Panc1 (cell line): ENCODE data around the gene GAL3ST2.

Source experiments
- POLR2AphosphoS5 ChIP-seq: IDR thresholded peaks from 2 replicates; pipeline ENCODE4 v1.6.1; 2012; ENCODE audit warnings: mild to moderate bottlenecking, low read depth, low read length, moderate library complexity
- TF ChIP-seq, protein P1 (sequence below): fragments of 450-650 bp; IDR thresholded peaks from 2 replicates; pipeline ENCODE4 v1.5.1; 2017; ENCODE audit warnings: mild to moderate bottlenecking
- TF ChIP-seq, protein P2 (sequence below), 2 experiments: IDR thresholded peaks; 2 replicates each; pipeline ENCODE4 v1.6.1; 2011 to 2012; ENCODE audit warnings: low read depth in 2 of 2, control low read depth in 1 of 2, low read length in 1 of 2, mild to moderate bottlenecking in 1 of 2, moderate library complexity in 1 of 2; ENCODE audit not compliant: insufficient read depth in 1 of 2

DNA sequence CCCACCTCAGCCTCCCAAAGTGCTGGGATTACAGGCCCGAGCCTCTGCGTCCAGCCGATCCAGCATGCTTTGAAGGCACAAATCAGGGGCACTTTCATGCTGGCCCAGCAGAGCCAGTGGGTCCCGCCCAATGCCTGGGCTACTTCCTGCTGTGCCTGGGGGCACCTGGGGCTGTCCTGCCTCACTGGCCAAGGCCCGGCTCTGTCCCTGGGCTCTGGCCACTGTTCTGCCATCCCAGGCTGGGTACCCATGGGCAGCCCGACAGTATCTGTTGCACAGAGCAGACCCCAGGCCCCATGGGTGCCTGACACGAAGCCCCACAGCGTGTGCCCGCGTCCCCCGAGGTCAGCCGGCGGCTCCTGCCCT is 6.8 kb upstream of the GAL3ST2 start:
- TF ChIP-seq, protein P1, sequence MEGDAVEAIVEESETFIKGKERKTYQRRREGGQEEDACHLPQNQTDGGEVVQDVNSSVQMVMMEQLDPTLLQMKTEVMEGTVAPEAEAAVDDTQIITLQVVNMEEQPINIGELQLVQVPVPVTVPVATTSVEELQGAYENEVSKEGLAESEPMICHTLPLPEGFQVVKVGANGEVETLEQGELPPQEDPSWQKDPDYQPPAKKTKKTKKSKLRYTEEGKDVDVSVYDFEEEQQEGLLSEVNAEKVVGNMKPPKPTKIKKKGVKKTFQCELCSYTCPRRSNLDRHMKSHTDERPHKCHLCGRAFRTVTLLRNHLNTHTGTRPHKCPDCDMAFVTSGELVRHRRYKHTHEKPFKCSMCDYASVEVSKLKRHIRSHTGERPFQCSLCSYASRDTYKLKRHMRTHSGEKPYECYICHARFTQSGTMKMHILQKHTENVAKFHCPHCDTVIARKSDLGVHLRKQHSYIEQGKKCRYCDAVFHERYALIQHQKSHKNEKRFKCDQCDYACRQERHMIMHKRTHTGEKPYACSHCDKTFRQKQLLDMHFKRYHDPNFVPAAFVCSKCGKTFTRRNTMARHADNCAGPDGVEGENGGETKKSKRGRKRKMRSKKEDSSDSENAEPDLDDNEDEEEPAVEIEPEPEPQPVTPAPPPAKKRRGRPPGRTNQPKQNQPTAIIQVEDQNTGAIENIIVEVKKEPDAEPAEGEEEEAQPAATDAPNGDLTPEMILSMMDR = no peak
- TF ChIP-seq, protein P2, sequence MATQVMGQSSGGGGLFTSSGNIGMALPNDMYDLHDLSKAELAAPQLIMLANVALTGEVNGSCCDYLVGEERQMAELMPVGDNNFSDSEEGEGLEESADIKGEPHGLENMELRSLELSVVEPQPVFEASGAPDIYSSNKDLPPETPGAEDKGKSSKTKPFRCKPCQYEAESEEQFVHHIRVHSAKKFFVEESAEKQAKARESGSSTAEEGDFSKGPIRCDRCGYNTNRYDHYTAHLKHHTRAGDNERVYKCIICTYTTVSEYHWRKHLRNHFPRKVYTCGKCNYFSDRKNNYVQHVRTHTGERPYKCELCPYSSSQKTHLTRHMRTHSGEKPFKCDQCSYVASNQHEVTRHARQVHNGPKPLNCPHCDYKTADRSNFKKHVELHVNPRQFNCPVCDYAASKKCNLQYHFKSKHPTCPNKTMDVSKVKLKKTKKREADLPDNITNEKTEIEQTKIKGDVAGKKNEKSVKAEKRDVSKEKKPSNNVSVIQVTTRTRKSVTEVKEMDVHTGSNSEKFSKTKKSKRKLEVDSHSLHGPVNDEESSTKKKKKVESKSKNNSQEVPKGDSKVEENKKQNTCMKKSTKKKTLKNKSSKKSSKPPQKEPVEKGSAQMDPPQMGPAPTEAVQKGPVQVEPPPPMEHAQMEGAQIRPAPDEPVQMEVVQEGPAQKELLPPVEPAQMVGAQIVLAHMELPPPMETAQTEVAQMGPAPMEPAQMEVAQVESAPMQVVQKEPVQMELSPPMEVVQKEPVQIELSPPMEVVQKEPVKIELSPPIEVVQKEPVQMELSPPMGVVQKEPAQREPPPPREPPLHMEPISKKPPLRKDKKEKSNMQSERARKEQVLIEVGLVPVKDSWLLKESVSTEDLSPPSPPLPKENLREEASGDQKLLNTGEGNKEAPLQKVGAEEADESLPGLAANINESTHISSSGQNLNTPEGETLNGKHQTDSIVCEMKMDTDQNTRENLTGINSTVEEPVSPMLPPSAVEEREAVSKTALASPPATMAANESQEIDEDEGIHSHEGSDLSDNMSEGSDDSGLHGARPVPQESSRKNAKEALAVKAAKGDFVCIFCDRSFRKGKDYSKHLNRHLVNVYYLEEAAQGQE (IDR thresholded peaks at IDR 0.05; ENCODE audit: insufficient read depth in 1 of 2, low read depth in 2 of 2, low read length in 1 of 2) = no peak
- TF ChIP-seq POLR2AphosphoS5 = no peak
